ENCODE measurements around the gene CNTN4.

DNA sequence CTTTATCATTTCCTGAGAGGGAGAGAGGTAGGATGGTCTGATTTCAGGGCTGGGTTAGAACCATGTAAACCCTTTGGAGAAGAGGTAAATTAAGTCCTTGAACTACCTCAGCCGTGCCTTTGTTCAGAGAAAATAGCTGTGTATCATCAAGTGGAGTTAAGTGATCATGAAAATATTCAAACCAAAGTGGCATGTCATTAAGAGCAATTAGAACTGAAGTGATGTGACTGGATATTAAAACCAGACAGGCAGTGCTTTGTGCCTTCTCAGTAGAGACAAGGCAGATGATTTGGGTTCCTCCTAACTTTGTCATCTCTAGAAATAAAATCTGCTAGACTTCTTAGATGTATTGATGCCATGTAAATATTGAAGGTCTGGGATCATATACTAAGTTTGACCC, 840.0 kb downstream of the CNTN4 start:
- TF ChIP-seq SP1 (IDR thresholded peaks at IDR 0.05) (no peak), L3MBTL2 (conservative IDR thresholded peaks at IDR 0.05) (no peak), CTBP1 (IDR thresholded peaks at IDR 0.05; ENCODE audit: borderline replicate concordance) (no peak), FOXM1 (IDR thresholded peaks at IDR 0.05; ENCODE audit: borderline replicate concordance) (no peak), BHLHE40 (IDR thresholded peaks at IDR 0.05; ENCODE audit: borderline replicate concordance) (no peak), TARDBP (IDR thresholded peaks at IDR 0.05) (no peak)

Data from HEK293T (cell line).